Gastrocnemius medialis (tissue), 4 donors: ENCODE data around the gene TMEM114. TPM values are rescaled to one million over a fixed set of nuclear protein-coding genes. Genes with fewer than 3 reads are reported as not detected.

Experiments
- ATAC-seq, 2 donors: fragments of 150-250 bp; one replicate each; pipeline ENCODE4 v1.9.1; 2016
- DNase-seq, 2 donors: peaks; one replicate each; pipeline ENCODE4 v3.0.0-alpha.2; 2019
- H3K27ac ChIP-seq, 4 donors: fragments of 200-600 bp; sonication (generic); 1 replicate in 1 of 4; 2 replicates in 3 of 4; pipeline ENCODE4 v1.5.1; 2016 to 2018; ENCODE audit warnings: mild to moderate bottlenecking in 2 of 4, moderate library complexity in 1 of 4
- H3K27me3 ChIP-seq, 3 donors: fragments of 200-600 bp; sonication (generic) in 2 of 3; 1 replicate in 1 of 3; 2 replicates in 2 of 3; pipeline versions ENCODE4 v1.5.1 to v1.6.0; 2016 to 2019; ENCODE audit warnings: mild to moderate bottlenecking in 1 of 3, moderate library complexity in 1 of 3
- H3K36me3 ChIP-seq, 2 donors: fragments of 200-600 bp; sonication (generic) in 1 of 2; one replicate each; pipeline ENCODE4 v1.5.1; 2017 to 2018
- H3K4me1 ChIP-seq, 2 donors: fragments of 200-600 bp; sonication (generic) in 1 of 2; one replicate each; pipeline ENCODE4 v1.5.1; 2016 to 2017; ENCODE audit warnings: mild to moderate bottlenecking in 2 of 2
- H3K4me3 ChIP-seq, 4 donors: fragments of 200-600 bp; sonication (generic) in 3 of 4; 1 replicate in 1 of 4; 2 replicates in 3 of 4; pipeline ENCODE4 v1.5.1; 2016 to 2019; ENCODE audit warnings: mild to moderate bottlenecking in 2 of 4
- H3K9me3 ChIP-seq, 3 donors: fragments of 200-600 bp; sonication (generic) in 2 of 3; 1 replicate in 1 of 3; 2 replicates in 2 of 3; pipeline ENCODE4 v1.5.1; 2016 to 2019
- POLR2A ChIP-seq, 2 donors: fragments of 450-650 bp; IDR thresholded peaks; one replicate each; pipeline ENCODE4 v1.6.1; 2017; ENCODE audit warnings: antibody characterized with exemption in 2 of 2, mild to moderate bottlenecking in 2 of 2, moderate library complexity in 2 of 2
- in situ Hi-C, 4 donors: fragments of 200-750 bp; cut with MboI; loops; one replicate each; pipeline versions ENCODE4 v1.15.0 to v1.8.0; 2017; ENCODE audit warnings: low sequenced_read_pairs in 4 of 4
- intact Hi-C: fragments of 100-400 bp; cut with DNase I; formaldehyde crosslinking; loops from one replicate; pipeline ENCODE4 v1.15.1; 2023; ENCODE audit warnings: low total_unique reads
- total RNA-seq, 4 donors: library from RNA; depleted of rRNA; stranded (reverse); fragments of >200 nt; gene quantifications; one replicate each; pipeline versions ENCODE4 v1.1.0 to v1.2.3, GENCODE V29; 2016
- TF ChIP-seq, protein P1 (sequence below), 5 experiments: fragments of 450-650 bp in 3 of 5; fragments of 200-600 bp in 2 of 5; sonication (generic) in 2 of 5; IDR thresholded peaks in 4 of 5; conservative IDR thresholded peaks in 1 of 5; 1 replicate in 4 of 5; 2 replicates in 1 of 5; pipeline ENCODE4 v1.5.1; 2016 to 2019; ENCODE audit warnings: antibody characterized with exemption in 5 of 5, mild to moderate bottlenecking in 3 of 5, moderate library complexity in 3 of 5

Gene TMEM114
- total RNA-seq, 4 donors from 2014 or later = not detected

- DNase-seq (no peak), ATAC-seq (no peak)
- H3K4me3 ChIP-seq = no peak overlapping the region
- intact Hi-C loops = no loop called here
- no peaks in the 10 kb centered on the region for H3K36me3 ChIP-seq
- TF ChIP-seq, protein P1, sequence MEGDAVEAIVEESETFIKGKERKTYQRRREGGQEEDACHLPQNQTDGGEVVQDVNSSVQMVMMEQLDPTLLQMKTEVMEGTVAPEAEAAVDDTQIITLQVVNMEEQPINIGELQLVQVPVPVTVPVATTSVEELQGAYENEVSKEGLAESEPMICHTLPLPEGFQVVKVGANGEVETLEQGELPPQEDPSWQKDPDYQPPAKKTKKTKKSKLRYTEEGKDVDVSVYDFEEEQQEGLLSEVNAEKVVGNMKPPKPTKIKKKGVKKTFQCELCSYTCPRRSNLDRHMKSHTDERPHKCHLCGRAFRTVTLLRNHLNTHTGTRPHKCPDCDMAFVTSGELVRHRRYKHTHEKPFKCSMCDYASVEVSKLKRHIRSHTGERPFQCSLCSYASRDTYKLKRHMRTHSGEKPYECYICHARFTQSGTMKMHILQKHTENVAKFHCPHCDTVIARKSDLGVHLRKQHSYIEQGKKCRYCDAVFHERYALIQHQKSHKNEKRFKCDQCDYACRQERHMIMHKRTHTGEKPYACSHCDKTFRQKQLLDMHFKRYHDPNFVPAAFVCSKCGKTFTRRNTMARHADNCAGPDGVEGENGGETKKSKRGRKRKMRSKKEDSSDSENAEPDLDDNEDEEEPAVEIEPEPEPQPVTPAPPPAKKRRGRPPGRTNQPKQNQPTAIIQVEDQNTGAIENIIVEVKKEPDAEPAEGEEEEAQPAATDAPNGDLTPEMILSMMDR (IDR thresholded peaks at IDR 0.05 in 4 of 5, conservative IDR thresholded peaks at IDR 0.05 in 1 of 5) = no peak
- no peak for TF ChIP-seq POLR2A (IDR thresholded peaks at IDR 0.05)
- H3K9me3 ChIP-seq = no peaks in the 10 kb centered on the region
- peaks cover 15 to 32% (median 25%) of the 10 kb centered on the region in 3 donors for H3K27me3 ChIP-seq
- no peaks in the 10 kb centered on the region for H3K4me1 ChIP-seq
- in situ Hi-C loops = no loop called here
- H3K27ac ChIP-seq = no peak overlapping the region
Measured at GRCh38 chr16:8594149-8594666, 3.9 kb upstream of the TMEM114 start.

DNA sequence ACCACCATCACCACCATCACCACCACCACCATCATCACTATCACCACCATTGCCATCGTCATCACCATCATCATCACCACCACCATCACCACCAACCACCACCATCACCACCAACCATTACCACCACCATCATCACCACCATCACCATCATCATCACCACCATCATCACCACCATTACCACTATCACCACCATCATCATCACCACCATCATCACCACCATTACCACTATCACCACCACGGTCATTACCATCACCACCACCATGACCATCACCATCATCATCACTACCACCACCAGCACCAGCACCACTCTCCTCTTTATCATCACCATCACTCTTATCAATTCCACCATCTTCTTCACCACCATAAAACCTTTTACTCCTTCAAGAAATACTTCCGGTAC is 1.1 kb upstream of the TMEM114 start:
- no peak for TF ChIP-seq POLR2A (IDR thresholded peaks at IDR 0.05)
- TF ChIP-seq, protein P1 (IDR thresholded peaks at IDR 0.05 in 4 of 5, conservative IDR thresholded peaks at IDR 0.05 in 1 of 5) = no peak
- Histone ChIP-seq H3K9me3 (no peaks in the 10 kb centered on the region), H3K4me3 (no peak overlapping the region), H3K27ac (no peak overlapping the region), H3K36me3 (no peaks in the 10 kb centered on the region), H3K4me1 (no peaks in the 10 kb centered on the region), H3K27me3 (peaks cover 23 to 55% (median 39%) of the 10 kb centered on the region in 3 donors)
- intact Hi-C loops (no loop called here), in situ Hi-C loops (no loop called here)
- DNase-seq = no peak
- ATAC-seq = no peak

- H3K27me3 ChIP-seq = peaks cover 23 to 55% (median 39%) of the 10 kb centered on the region in 3 donors
- no peaks in the 10 kb centered on the region for H3K4me1 ChIP-seq
- no peak overlapping the region for H3K4me3 ChIP-seq
- intact Hi-C loops = no loop called here
- no peaks in the 10 kb centered on the region for H3K9me3 ChIP-seq
- ATAC-seq = no peak
- in situ Hi-C loops = no loop called here
- DNase-seq = no peak
- H3K27ac ChIP-seq = no peak overlapping the region
- H3K36me3 ChIP-seq = no peaks in the 10 kb centered on the region
- TF ChIP-seq, protein P1 (IDR thresholded peaks at IDR 0.05 in 4 of 5, conservative IDR thresholded peaks at IDR 0.05 in 1 of 5) = no peak
- no peak for TF ChIP-seq POLR2A (IDR thresholded peaks at IDR 0.05)
Measured at GRCh38 chr16:8590811-8591210, 500 bp upstream of the TMEM114 start.

GRCh38 chr16:8589057-8589899 is 1.0 kb downstream of the TMEM114 start:
- no peaks in the 10 kb centered on the region for H3K36me3 ChIP-seq
- intact Hi-C loops (no loop called here), in situ Hi-C loops (no loop called here)
- ATAC-seq = no peak
- TF ChIP-seq, protein P1 (IDR thresholded peaks at IDR 0.05 in 4 of 5, conservative IDR thresholded peaks at IDR 0.05 in 1 of 5) = no peak
- TF ChIP-seq POLR2A (IDR thresholded peaks at IDR 0.05) = no peak
- no peak for DNase-seq
- H3K27me3 ChIP-seq = peaks cover 23 to 55% (median 39%) of the 10 kb centered on the region in 3 donors
- no peak overlapping the region for H3K4me3 ChIP-seq
- no peaks in the 10 kb centered on the region for H3K4me1 ChIP-seq
- no peak overlapping the region for H3K27ac ChIP-seq
- no peaks in the 10 kb centered on the region for H3K9me3 ChIP-seq
